Right kidney (tissue), 1 donor: ENCODE results near the gene PREB.

Source experiments
- DNase-seq: peaks from one replicate; pipeline ENCODE4 v3.0.0-alpha.2; 2016

The PREB gene

DNA sequence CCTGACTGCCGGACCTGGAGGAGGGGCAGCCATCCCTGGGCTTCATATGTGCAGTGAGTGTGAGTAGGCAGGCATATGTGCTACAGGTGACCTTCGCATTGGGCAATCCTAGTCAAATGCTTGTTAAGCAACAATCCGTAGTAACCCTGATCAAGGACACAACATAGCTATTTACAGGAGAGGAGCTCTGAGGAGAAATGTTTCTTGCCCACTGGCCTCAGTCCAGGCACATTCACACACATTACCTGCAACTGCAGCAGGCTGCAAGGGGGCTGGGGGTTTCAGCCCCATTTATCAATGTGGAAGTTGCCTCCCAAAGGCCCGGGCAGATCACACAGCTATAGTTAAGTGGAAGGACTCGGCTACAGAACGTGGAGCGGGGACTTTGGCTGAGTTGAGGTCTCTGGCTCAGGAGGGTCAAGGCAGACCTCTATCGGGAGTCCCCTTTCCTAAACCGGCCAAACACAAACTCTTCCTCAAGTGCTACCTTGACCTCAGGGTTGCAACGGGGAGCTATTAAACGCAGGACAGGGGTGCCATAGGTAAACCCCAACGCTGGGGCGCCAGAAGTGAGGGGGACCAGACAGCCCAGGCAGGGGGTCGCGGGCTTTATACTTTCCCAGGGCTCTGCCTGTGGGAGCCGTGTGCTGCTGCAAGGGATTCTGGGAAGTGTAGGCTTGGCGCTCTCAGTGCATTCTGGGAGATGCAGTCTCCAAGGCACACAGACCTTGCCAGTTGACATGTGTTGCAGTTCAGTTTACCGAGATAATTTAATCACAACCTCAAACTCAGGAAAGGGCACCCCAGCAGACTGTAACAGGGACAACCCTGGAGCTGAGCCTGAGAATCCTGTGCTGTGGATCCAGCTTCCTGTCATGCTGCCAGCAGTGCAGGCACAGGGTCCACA lies 38.4 kb downstream of the PREB start:
- DNase-seq, result peak; percentile 62

DNA sequence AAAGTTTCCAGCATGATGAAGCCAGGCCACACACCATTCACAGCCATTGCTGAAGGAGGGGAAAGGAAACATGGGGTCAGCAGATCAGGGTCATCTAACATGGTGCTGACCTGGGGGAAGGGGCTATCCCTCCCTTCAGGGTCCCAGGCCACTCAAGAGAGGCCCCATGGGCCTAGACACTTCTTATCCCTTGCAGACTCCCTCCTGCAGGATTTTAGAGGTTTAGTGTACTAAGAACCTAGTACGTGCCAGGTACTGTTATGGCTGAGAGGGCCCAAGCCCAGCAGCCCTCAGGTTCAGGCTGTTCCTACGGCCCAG lies 39.0 kb downstream of the PREB start:
- DNase-seq, result no peak

DNA sequence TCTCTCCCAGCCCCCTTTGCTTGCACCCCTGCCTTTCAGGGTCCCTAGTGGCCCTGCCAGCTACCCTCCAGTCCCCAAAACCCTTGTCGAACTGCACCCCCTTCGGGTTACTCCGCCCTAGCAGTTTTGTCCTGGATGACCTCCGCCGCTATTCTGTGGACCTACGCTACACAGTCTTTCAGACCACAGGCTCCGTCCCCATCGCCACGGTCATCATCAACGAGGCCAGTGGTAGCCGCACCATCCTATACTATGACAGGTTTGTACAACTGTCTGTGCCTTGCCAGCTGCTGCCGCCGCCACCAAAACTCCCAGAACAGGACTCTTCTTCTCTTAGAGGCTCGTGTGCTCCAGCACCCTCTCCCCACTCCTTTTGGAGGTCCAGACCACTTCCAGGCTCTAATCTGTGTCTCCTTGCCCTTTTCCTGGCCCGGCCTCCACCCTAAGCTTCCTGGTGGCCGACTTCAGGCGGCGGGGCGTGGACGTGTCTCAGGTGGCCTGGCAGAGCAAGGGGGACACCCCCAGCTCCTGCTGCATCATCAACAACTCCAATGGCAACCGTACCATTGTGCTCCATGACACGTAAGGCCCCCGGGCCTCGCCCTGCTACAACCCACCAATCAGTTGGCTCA lies 40.0 kb downstream of the PREB start:
- DNase-seq, result no peak

DNA sequence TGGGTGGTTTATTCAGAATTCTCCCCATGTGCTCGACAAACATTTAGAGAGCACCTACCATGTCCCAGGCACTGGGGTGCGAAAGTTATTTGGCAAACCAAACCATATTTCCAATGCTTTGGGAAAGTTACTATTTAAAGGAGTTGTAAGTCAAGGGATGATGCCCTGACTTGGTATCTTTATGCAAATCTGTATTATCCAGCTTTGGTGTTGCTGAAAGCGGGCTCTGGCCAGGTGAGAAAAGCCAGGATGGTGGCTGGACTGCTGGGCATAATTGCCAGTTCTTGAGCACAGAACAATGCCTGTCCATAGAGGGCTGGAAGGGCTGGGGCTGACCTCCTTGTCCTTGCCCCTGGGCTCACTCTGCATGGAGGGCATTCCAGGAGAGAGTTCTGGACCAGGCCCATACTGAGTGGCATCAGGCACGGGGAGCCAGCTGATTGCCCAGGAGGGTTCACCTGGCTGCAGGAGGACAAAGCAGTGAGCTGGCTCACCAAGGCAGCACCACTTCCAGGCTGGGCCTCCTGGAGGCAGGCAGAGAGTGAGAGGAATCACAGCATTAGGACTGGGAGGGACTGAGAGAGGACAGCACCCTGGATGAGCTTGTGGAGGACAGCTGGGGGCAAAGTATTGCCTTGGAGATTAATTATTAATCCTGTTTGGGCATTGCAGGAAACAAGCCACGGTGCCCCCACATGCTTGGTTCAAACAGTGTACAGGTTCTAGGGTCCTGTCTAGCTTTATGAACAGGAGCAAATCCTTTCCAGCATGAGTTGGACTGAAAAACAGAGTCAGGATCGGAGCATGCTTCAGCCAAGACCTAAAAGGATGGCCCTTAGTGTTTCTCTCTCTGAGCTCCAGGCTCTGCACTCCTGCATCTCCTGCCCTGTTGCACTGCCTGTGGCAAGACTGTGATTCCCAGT lies 40.7 kb downstream of the PREB start:
- no peak for DNase-seq

DNA sequence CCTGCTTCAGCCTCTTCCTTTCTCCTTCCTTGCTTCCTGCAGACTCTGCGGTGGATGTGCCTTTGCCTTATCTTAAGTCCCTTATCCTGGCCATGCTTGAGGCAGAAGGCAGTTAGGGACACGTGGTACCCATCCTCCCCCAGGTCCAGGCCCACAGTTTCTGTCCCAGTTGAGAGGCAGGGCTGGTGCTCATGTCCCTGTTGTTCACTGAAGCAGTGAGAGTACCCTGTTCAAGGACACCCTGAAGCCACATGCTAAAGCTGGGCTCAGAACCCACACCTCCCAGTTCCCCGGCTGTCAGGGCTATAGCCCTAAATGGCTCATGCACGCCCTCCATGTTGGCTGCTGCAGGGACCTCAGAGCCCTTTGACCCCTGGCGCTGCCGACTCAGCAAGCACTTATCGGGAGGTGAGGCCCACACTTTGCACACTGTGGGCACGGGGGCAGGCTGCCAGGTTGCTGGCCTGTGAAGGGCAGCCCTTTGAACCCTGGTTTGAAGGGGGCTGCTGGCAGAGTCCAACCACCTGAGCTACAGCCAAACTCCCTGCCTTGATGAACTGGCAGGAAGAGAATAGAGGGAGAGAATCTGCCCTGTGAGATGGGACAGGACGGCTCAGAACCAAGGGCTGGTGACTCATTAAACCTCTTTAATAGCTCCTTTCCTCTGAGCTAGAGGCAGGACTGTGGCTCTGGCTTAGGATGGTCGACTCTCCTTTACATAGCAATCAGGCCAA lies 41.6 kb downstream of the PREB start:
- DNase-seq, result no peak

DNA sequence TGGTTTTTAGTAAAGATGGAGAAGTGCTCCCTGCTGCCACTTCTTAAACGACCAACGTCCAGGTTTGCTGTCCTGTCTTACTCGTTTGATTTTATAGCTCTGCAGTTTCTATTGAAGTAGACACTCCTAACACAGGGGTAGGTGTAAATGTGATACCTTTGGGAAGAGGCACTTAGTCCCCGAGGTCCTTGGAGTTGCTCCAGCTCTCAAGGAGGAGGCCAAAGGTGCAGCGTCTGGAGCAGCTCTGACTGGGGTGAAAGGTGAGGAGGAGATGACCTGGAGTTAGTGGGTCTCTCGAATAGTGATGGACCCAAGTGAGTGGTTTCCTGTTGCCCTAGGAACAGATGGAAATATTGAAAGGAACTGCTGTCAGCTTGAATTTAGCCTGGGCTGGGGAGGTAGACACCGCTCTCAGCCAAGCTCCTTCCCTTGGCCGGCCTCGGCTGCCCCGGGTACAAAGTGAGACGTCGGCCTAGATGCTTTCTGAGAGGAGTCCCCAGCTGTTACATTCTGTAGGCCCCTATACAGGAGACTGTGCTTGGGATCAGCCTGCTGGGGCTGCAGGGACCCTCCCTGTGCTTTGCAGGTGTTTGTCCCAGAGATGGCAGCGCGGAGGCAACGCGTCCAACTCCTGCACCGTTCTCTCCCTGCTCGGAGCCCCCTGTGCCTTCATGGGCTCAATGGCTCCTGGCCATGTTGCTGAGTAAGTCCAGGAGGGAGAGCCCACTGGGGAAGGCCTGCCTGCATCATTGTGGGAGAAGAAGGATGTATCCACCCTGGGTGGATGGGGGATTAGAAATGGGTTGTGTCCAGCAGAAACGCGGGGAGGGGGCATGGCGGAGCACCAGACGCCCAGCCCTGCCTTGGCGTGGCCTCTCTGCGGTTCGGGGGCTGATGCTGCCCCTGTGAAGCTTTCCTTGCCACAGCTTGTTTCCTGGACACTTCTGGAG lies 42.4 kb downstream of the PREB start:
- no peak for DNase-seq

- no peak for DNase-seq
Measured at GRCh38 chr2:27089111-27089954, 45.1 kb downstream of the PREB start.

- no peak for DNase-seq
Measured at GRCh38 chr2:27088634-27089033, 45.8 kb downstream of the PREB start.

- DNase-seq, result no peak
Measured at GRCh38 chr2:27087823-27088410, 46.5 kb downstream of the PREB start.

- peak; percentile 81 for DNase-seq
Measured at GRCh38 chr2:27086724-27087593, 47.5 kb downstream of the PREB start, which contains the start of gene KHK. TSS of gene KHK (plus strand) at chr2:27086772. CDS start at chr2:27087260, 488 bp downstream.

- DNase-seq, result peak; percentile 92
Measured at GRCh38 chr2:27086090-27086723, 48.2 kb downstream of the PREB start.

- peak; percentile 87 for DNase-seq
Measured at GRCh38 chr2:27085673-27086089, 48.8 kb downstream of the PREB start.

- no peak for DNase-seq
Measured at GRCh38 chr2:27085062-27085672, 49.3 kb downstream of the PREB start.

GRCh38 chr2:27084297-27085061 lies 50.0 kb downstream of the PREB start:
- no peak for DNase-seq

- no peak for DNase-seq
Measured at GRCh38 chr2:27083410-27084296, 50.8 kb downstream of the PREB start.
